Measurements from ENCODE around the gene PPP1R36. TPM values are rescaled to one million over a fixed set of nuclear protein-coding genes. Genes with fewer than 3 reads are reported as not detected.
"Not testable (repeated sequence)": the region's sequence is repeated elsewhere in the genome, so short reads cannot be mapped to it uniquely, and the experiment has no call there.

Gene PPP1R36
- total RNA-seq, 6 donors from 2014 or later, result 0.54 to 2.9 (median 1.4) TPM; not detected in 1

DNA sequence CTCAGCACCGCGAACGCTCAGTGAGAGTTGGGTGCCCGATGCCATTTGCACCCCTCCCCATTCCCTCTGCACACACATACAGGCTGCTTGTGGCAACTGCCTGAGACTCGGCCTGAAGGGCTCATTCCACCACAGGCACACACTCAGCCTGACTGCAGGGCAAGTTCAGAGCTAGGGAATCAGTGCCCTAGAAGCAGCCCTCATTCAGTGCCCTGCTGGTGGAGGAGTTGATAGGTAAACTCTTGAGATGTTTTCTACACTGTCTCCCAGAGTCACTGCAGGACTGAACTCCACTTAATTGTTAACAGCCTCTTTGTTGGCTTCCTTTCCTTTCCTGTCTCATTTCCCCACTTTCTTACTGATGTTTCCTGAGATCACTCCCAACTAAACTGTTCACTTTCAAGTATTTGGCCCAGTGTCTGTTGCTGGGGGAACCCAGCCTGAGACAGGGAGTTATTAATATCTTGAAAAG, 16.9 kb downstream of the PPP1R36 start:
- DNase-seq, result no peak
- TF ChIP-seq POLR2AphosphoS5 (IDR thresholded peaks at IDR 0.05), result no peak
- no peak for TF ChIP-seq EP300 (IDR thresholded peaks at IDR 0.05)
- no peak for TF ChIP-seq POLR2A (IDR thresholded peaks at IDR 0.05)
- no peak for TF ChIP-seq CTCF (IDR thresholded peaks at IDR 0.05)
- 40 to 44% methylated on average over 4 to 5 of the region's 5 CpGs for WGBS, 2 donors
- H3K36me3 ChIP-seq, result no peaks in the 10 kb centered on the region
- no peaks in the 10 kb centered on the region for H3K9me3 ChIP-seq
- H3K27ac ChIP-seq, result peak overlapping the region in 1 of 4 donors; percentile 21
- no peaks in the 10 kb centered on the region for H3K27me3 ChIP-seq
- peaks cover 0 to 6% (median 3%) of the 10 kb centered on the region in 4 donors for H3K4me1 ChIP-seq
- peak; percentile 26 to 34 for ATAC-seq (ENCODE audit: low FRiP score in 2 of 2)
- H3K4me3 ChIP-seq, result no peak overlapping the region

DNA sequence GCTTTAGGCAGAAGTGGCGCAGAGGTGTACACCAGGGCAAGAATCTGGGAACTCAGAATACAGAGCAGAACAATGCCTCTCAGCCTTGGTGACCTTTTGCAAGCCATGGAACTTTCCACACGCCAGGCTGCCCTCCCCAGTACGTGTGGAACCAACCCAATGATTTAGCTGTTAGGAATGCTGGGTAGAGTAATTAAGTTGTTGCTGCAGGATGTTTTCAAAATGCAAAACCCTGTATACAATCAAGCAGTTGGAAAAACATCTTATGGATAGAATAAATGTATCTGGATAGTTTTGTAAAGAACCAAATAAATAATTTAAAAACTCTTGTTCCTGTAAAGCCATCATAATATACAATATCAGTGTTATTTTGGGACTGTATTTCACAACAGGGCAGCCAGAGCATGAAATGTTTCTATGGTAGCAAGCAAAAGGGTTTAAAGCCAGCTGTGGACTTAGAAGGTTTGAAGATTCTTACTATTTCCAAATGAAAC, 19.4 kb downstream of the PPP1R36 start:
- Histone ChIP-seq H3K36me3 (no peaks in the 10 kb centered on the region), H3K27ac (no peak overlapping the region), H3K9me3 (no peaks in the 10 kb centered on the region), H3K4me1 (peaks cover 0 to 6% (median 4%) of the 10 kb centered on the region in 4 donors), H3K4me3 (no peak overlapping the region), H3K27me3 (no peaks in the 10 kb centered on the region)
- TF ChIP-seq POLR2A (IDR thresholded peaks at IDR 0.05), result no peak
- no peak for TF ChIP-seq CTCF (IDR thresholded peaks at IDR 0.05)
- no peak for TF ChIP-seq POLR2AphosphoS5 (IDR thresholded peaks at IDR 0.05)
- TF ChIP-seq EP300 (IDR thresholded peaks at IDR 0.05), result no peak
- ATAC-seq (ENCODE audit: low FRiP score in 2 of 2), result peak; percentile 46 to 67
- no peak for DNase-seq
- 75 to 79% methylated on average over 3 of the region's 3 CpGs for WGBS, 2 donors

DNA sequence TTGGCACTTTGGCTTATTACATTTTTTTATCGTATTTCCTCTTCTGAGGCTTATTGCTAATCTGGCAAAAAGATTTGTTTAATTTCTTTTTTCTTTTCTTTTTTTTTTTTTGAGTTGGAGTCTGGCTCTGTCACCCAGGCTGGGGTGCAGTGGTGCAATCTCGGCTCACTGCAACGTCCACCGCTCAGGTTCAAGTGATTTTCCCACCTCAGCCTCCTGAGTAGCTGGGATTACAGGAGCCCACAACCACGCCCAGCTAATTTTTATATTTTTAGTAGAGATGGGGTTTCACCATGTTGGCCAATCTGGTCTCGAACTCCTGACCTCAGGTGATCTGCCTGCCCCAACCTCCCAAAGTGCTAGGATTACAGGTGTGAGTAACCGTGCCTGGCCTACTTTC, 19.9 kb downstream of the PPP1R36 start:
- H3K27ac ChIP-seq, result peak overlapping the region in 2 of 4 donors; percentile 1 to 41
- H3K9me3 ChIP-seq, result not testable (repeated sequence)
- 80 to 84% methylated on average over 7 of the region's 7 CpGs for WGBS, 2 donors

DNA sequence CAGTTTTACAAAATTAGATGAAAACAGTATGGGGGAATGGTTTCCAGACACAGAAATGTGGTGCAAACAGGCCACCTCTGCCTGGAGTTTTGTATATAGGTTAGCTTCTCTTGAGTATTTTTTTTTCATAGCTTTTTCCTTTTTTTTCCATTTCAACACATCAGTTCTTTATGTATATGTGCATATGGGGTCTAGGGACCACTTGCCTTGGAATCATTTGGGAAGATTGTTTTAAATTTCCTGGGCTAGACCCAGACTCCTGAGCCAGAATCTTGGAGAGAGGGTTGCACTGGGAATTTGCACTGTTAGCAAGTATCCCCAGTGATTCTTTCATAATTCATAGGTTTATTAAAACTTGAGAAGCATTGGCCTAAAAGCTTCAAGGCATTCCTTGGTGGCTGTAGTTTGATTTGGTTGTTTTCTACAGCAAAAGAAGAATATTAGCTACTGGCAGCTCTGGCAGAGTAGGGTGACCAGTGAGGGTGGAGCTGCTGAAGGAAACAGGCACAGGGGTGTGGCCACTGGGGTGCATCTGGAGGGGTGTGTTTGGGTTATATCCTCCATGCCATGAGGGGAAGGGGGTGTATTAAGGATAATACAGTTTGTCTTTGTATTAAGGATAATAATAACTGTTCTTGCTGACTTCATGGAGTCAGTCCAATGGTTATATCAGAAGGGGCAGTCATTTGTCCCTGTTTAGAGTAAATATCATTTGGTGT, 22.8 kb downstream of the PPP1R36 start:
- Histone ChIP-seq H3K27ac (no peak overlapping the region), H3K27me3 (no peaks in the 10 kb centered on the region), H3K4me1 (peaks cover 0 to 2% (median 0%) of the 10 kb centered on the region in 4 donors), H3K4me3 (no peak overlapping the region), H3K9me3 (no peaks in the 10 kb centered on the region), H3K36me3 (no peaks in the 10 kb centered on the region)
- ATAC-seq (ENCODE audit: low FRiP score in 2 of 2) (no peak), DNase-seq (no peak)
- no peak for TF ChIP-seq CTCF (IDR thresholded peaks at IDR 0.05)
- no peak for TF ChIP-seq EP300 (IDR thresholded peaks at IDR 0.05)
- TF ChIP-seq POLR2A (IDR thresholded peaks at IDR 0.05), result no peak
- no peak for TF ChIP-seq POLR2AphosphoS5 (IDR thresholded peaks at IDR 0.05)

More for the DNA sequence above, 19.9 kb downstream of the PPP1R36 start:
- not testable (repeated sequence) for H3K4me3 ChIP-seq; DNase-seq; H3K27me3 ChIP-seq; H3K4me1 ChIP-seq; ATAC-seq (ENCODE audit: low FRiP score in 2 of 2); H3K36me3 ChIP-seq

DNA sequence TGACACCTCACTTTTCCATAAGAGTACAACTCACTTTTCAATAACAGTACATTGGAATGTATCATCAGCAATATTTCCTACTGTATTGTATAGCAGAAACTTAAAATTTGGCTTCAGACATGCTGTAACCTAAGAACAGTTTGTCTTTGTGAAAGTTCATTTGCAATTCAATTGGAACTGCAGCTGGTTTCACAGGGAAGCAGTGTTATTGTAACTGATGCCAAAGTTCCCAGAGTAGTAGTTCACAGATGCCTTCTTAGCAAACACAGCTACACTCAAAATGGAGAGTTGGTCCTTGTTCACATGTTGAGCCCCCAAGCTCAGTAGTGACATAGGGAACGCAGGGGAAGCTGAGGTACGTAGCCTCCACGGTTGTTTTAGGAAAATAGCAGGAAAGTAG, 23.3 kb downstream of the PPP1R36 start:
- 91% methylated on average over 3 of the region's 3 CpGs for WGBS, 2 donors
- peaks cover 0 to 2% (median 0%) of the 10 kb centered on the region in 4 donors for H3K4me1 ChIP-seq
- ATAC-seq (ENCODE audit: low FRiP score in 2 of 2), result no peak
- no peaks in the 10 kb centered on the region for H3K27me3 ChIP-seq
- TF ChIP-seq POLR2AphosphoS5 (IDR thresholded peaks at IDR 0.05), result no peak
- no peak for TF ChIP-seq POLR2A (IDR thresholded peaks at IDR 0.05)
- TF ChIP-seq EP300 (IDR thresholded peaks at IDR 0.05), result no peak
- no peak for TF ChIP-seq CTCF (IDR thresholded peaks at IDR 0.05)
- no peak for DNase-seq
- no peaks in the 10 kb centered on the region for H3K36me3 ChIP-seq
- H3K4me3 ChIP-seq, result no peak overlapping the region
- H3K27ac ChIP-seq, result no peak overlapping the region
- H3K9me3 ChIP-seq, result no peaks in the 10 kb centered on the region

Data from upper lobe of left lung (tissue), 6 donors.